SK-N-SH treated with all-trans-retinoic acid at 6 μM for 48 hours (cell line): ENCODE results near the gene RBM17.

Experiments used
- BACH2 ChIP-seq: fragments of 250-450 bp; sonication (Bioruptor Pico); IDR thresholded peaks from 2 replicates; pipeline ENCODE4 v1.9.0; 2021; ENCODE audit warnings: mild to moderate bottlenecking, borderline replicate concordance
- CSDC2 ChIP-seq: fragments of 250-450 bp; sonication (Bioruptor Pico); IDR thresholded peaks from 2 replicates; pipeline ENCODE4 v1.5.0; 2020; ENCODE audit warnings: mild to moderate bottlenecking, moderate library complexity
- ESRRG ChIP-seq: fragments of 250-450 bp; sonication (Bioruptor Pico); IDR thresholded peaks from 2 replicates; pipeline ENCODE4 v1.6.1; 2021; ENCODE audit warnings: mild to moderate bottlenecking
- GLIS3 ChIP-seq: fragments of 250-450 bp; sonication (Bioruptor Pico); IDR thresholded peaks from 2 replicates; pipeline ENCODE4 v1.5.0; 2020; ENCODE audit warnings: mild to moderate bottlenecking, moderate library complexity
- PPARA ChIP-seq: fragments of 250-450 bp; sonication (Bioruptor Pico); IDR thresholded peaks from 2 replicates; pipeline ENCODE4 v1.5.0; 2020; ENCODE audit warnings: mild to moderate bottlenecking, borderline replicate concordance
- TOX ChIP-seq: fragments of 250-450 bp; sonication (Bioruptor Pico); IDR thresholded peaks from 2 replicates; pipeline ENCODE4 v1.8.0; 2021; ENCODE audit warnings: mild to moderate bottlenecking, moderate library complexity, borderline replicate concordance
- ZFP3 ChIP-seq: fragments of 250-450 bp; sonication (Bioruptor Pico); IDR thresholded peaks from 2 replicates; pipeline ENCODE4 v1.5.0; 2020; ENCODE audit warnings: mild to moderate bottlenecking, moderate library complexity
- ZNF70 ChIP-seq: fragments of 450-650 bp; formaldehyde crosslinking; IDR thresholded peaks from 2 replicates; pipeline ENCODE4 v1.5.0; 2020; ENCODE audit warnings: mild to moderate bottlenecking, moderate library complexity
- TF ChIP-seq, protein P1 (sequence below): fragments of 250-450 bp; sonication (Bioruptor Pico); IDR thresholded peaks from 2 replicates; pipeline ENCODE4 v1.5.1; 2020; ENCODE audit warnings: low read depth, mild to moderate bottlenecking, moderate library complexity
- TF ChIP-seq, protein P2 (sequence below): fragments of 250-450 bp; sonication (Bioruptor Pico); IDR thresholded peaks from 2 replicates; pipeline ENCODE4 v1.8.0; 2021; ENCODE audit warnings: low read depth, mild to moderate bottlenecking, moderate library complexity, borderline replicate concordance
- TF ChIP-seq, protein P3 (sequence below): fragments of 250-450 bp; sonication (Bioruptor Pico); IDR thresholded peaks from 2 replicates; pipeline ENCODE4 v1.8.0; 2020; ENCODE audit warnings: mild to moderate bottlenecking, moderate library complexity, borderline replicate concordance

DNA sequence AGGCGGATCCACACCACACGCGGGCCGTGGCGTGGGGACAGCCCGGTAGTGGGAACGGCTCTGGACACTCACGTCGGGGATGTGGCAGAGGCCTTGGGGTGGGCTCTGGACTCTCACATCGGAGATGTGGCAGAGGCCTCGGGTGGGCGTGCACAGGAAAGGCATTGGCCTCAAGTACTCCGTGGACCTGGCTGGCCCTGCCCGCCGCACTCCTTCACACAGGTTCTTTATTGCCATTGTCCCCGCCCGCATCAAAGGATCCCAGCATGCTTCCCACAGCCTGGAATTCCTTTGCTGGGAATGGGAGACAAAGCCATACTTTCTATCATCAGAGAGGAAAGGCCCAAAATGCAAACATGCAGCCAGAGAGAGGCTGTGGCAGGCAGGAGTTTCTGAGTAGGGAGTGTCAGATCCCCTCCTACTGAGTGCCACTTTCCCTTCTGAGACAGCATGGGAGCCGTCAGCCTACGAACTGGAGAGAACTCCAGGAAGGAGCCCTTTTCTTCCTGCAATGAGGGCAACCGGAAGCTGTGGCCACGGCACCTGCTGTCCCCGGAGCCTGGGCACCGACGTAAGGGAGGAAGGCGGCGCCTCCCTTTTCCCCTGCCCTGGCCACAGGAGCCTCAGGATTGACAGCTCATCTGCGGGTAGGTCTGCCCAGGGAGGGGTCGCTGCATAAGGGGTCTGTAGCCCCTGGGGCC, 51.5 kb downstream of the RBM17 start:
- TF ChIP-seq, protein P1, sequence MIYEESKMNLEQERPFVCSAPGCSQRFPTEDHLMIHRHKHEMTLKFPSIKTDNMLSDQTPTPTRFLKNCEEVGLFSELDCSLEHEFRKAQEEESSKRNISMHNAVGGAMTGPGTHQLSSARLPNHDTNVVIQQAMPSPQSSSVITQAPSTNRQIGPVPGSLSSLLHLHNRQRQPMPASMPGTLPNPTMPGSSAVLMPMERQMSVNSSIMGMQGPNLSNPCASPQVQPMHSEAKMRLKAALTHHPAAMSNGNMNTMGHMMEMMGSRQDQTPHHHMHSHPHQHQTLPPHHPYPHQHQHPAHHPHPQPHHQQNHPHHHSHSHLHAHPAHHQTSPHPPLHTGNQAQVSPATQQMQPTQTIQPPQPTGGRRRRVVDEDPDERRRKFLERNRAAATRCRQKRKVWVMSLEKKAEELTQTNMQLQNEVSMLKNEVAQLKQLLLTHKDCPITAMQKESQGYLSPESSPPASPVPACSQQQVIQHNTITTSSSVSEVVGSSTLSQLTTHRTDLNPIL (CRISPR knock-in tag), result no peak
- TF ChIP-seq, protein P2, sequence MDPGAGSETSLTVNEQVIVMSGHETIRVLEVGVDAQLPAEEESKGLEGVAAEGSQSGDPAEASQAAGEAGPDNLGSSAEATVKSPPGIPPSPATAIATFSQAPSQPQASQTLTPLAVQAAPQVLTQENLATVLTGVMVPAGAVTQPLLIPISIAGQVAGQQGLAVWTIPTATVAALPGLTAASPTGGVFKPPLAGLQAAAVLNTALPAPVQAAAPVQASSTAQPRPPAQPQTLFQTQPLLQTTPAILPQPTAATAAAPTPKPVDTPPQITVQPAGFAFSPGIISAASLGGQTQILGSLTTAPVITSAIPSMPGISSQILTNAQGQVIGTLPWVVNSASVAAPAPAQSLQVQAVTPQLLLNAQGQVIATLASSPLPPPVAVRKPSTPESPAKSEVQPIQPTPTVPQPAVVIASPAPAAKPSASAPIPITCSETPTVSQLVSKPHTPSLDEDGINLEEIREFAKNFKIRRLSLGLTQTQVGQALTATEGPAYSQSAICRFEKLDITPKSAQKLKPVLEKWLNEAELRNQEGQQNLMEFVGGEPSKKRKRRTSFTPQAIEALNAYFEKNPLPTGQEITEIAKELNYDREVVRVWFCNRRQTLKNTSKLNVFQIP (CRISPR knock-in tag), result no peak
- TF ChIP-seq ESRRG (CRISPR knock-in tag) (no peak), BACH2 (no peak), GLIS3 (CRISPR knock-in tag) (no peak), PPARA (CRISPR knock-in tag) (no peak), ZFP3 (CRISPR knock-in tag) (no peak), ZNF70 (no peak), CSDC2 (CRISPR knock-in tag) (no peak), TOX (no peak)
- TF ChIP-seq, protein P3, sequence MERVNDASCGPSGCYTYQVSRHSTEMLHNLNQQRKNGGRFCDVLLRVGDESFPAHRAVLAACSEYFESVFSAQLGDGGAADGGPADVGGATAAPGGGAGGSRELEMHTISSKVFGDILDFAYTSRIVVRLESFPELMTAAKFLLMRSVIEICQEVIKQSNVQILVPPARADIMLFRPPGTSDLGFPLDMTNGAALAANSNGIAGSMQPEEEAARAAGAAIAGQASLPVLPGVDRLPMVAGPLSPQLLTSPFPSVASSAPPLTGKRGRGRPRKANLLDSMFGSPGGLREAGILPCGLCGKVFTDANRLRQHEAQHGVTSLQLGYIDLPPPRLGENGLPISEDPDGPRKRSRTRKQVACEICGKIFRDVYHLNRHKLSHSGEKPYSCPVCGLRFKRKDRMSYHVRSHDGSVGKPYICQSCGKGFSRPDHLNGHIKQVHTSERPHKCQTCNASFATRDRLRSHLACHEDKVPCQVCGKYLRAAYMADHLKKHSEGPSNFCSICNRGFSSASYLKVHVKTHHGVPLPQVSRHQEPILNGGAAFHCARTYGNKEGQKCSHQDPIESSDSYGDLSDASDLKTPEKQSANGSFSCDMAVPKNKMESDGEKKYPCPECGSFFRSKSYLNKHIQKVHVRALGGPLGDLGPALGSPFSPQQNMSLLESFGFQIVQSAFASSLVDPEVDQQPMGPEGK (CRISPR knock-in tag), result no peak
